Mammary epithelial cell (primary cell): ENCODE measurements around the gene CHMP5.

Experiments used
- EZH2 ChIP-seq: IDR thresholded peaks from 2 replicates; pipeline ENCODE4 v1.6.1; 2012; ENCODE audit warnings: low read length, inconsistent platforms, borderline replicate concordance
- TF ChIP-seq, protein P1 (sequence below), 2 donors: IDR thresholded peaks in 1 of 2; conservative IDR thresholded peaks in 1 of 2; 2 replicates each; pipeline ENCODE4 v1.5.1; 2011 to 2012; ENCODE audit warnings: inconsistent platforms in 2 of 2, low read length in 2 of 2, mild to moderate bottlenecking in 2 of 2, control low read depth in 1 of 2, low read depth in 1 of 2; ENCODE audit not compliant: insufficient read depth in 1 of 2; ENCODE audit errors: extremely low read depth in 1 of 2

DNA sequence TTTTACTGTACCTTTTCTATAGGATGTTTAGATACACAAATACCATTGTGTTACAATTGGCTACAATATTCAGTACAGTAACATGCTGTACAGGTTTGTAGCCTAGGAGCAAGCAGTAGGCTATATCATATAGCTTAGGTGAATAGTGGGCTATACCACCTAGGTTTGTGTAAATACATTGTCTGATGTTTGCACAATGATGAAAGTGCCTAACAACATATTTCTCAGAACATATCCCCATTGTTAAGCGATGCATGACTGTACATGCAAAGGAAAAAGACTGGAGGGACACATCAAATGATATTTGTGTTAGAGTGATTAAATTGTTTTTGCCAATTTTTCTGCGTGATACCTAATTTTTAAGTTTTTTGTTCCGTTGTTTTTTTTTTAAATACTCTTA lies 5.3 kb downstream of the CHMP5 start:
- TF ChIP-seq, protein P1, sequence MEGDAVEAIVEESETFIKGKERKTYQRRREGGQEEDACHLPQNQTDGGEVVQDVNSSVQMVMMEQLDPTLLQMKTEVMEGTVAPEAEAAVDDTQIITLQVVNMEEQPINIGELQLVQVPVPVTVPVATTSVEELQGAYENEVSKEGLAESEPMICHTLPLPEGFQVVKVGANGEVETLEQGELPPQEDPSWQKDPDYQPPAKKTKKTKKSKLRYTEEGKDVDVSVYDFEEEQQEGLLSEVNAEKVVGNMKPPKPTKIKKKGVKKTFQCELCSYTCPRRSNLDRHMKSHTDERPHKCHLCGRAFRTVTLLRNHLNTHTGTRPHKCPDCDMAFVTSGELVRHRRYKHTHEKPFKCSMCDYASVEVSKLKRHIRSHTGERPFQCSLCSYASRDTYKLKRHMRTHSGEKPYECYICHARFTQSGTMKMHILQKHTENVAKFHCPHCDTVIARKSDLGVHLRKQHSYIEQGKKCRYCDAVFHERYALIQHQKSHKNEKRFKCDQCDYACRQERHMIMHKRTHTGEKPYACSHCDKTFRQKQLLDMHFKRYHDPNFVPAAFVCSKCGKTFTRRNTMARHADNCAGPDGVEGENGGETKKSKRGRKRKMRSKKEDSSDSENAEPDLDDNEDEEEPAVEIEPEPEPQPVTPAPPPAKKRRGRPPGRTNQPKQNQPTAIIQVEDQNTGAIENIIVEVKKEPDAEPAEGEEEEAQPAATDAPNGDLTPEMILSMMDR (conservative IDR thresholded peaks at IDR 0.05 in 1 of 2, IDR thresholded peaks at IDR 0.05 in 1 of 2; ENCODE audit: extremely low read depth in 1 of 2, insufficient read depth in 1 of 2, low read depth in 1 of 2, low read length in 2 of 2) = no peak
- TF ChIP-seq EZH2 = no peak
